GM12878 (cell line): ENCODE results near the gene PERCC1. TPM values are rescaled to one million over a fixed set of nuclear protein-coding genes. Genes with fewer than 3 reads are reported as not detected.

Source experiments
- ATAC-seq: fragments of 200-7000 bp; cut with Tn5 transposase; 3 replicates; pipeline ENCODE4 v1.9.1; 2020; ENCODE audit warnings: mild to moderate bottlenecking, moderate library complexity
- BruUV-seq: library from RNA; stranded (reverse); fragments of 400-500 nt; replicated peaks from 2 replicates; lab custom pipeline; 2021; lab: Mats Ljungman, UMichigan
- CTCF ChIA-PET: fragments of 300-600 bp; sonication (Branson Sonifier 250); formaldehyde crosslinking; extraction: SDS; loops from one replicate; lab custom pipeline; 2021; ENCODE audit warnings: inconsistent platforms; lab: Yijun Ruan, JAX
- POLR2A ChIA-PET: fragments of 350-600 bp; formaldehyde crosslinking; extraction: SDS; loops from one replicate; lab custom pipeline; 2021; ENCODE audit warnings: inconsistent platforms; lab: Charles Lee
- RAD21 ChIA-PET: fragments of 300-600 bp; sonication (Branson Sonifier 250); formaldehyde crosslinking; loops from one replicate; lab custom pipeline; 2023; ENCODE audit warnings: antibody characterized with exemption; ENCODE audit not compliant: unreplicated experiment; lab: Charles Lee
- SMC1A ChIA-PET: fragments of 300-600 bp; sonication (Branson Sonifier 250); formaldehyde crosslinking; loops from one replicate; lab custom pipeline; 2023; ENCODE audit not compliant: unreplicated experiment, uncharacterized antibody; lab: Charles Lee
- DNase-seq: peaks from one replicate; pipeline ENCODE4 v3.0.0-alpha.2; 2011; ENCODE audit warnings: low read depth, low spot score
- FAIRE-seq: peaks from 3 replicates; lab custom pipeline; 2011; peaks lifted over from hg19 to GRCh38; lab: Jason Lieb, UNC
- H2AFZ ChIP-seq: 2 replicates; pipeline ENCODE4 v1.6.0; 2011; ENCODE audit warnings: low read depth, low read length, control low read depth; ENCODE audit not compliant: control insufficient read depth
- H3K27ac ChIP-seq: 2 replicates; pipeline ENCODE4 v1.5.1; 2011; ENCODE audit warnings: control low read depth; ENCODE audit not compliant: control insufficient read depth, insufficient read depth
- H3K27me3 ChIP-seq, 2 experiments: replicated peaks in 1 of 2; 2 replicates each; pipeline versions ENCODE4 v1.6.0 to v1.6.1; 2011; ENCODE audit warnings: low read length in 1 of 2; ENCODE audit not compliant: control insufficient read depth in 2 of 2, insufficient read depth in 2 of 2
- H3K36me3 ChIP-seq, 2 experiments: 2 replicates each; pipeline ENCODE4 v1.5.1; 2011; ENCODE audit warnings: low read length in 1 of 2; ENCODE audit not compliant: control insufficient read depth in 2 of 2, insufficient read depth in 2 of 2
- H3K4me1 ChIP-seq: 2 replicates; pipeline ENCODE4 v1.6.1; 2011; ENCODE audit warnings: mild to moderate bottlenecking, low read length, moderate library complexity, mixed read lengths; ENCODE audit not compliant: control insufficient read depth, insufficient read depth
- H3K4me2 ChIP-seq: 2 replicates; pipeline ENCODE4 v1.6.0; 2011; ENCODE audit warnings: control low read depth; ENCODE audit not compliant: control insufficient read depth, insufficient read depth
- H3K4me3 ChIP-seq: fragments of 200-600 bp; sonication (generic); 2 replicates; pipeline ENCODE4 v1.5.1; 2016
- H3K79me2 ChIP-seq: 2 replicates; pipeline ENCODE4 v1.6.0; 2011; ENCODE audit warnings: low read length; ENCODE audit not compliant: control insufficient read depth, insufficient read depth
- H3K9ac ChIP-seq: 2 replicates; pipeline ENCODE4 v1.8.0; 2011; ENCODE audit warnings: low read length, control low read depth, mixed read lengths; ENCODE audit not compliant: control insufficient read depth, insufficient read depth
- H3K9me3 ChIP-seq: replicated peaks from 3 replicates; pipeline ENCODE4 v1.5.1; 2011; ENCODE audit warnings: mild to moderate bottlenecking, low read length; ENCODE audit not compliant: control insufficient read depth, insufficient read depth
- H4K20me1 ChIP-seq: 2 replicates; pipeline ENCODE4 v1.6.0; 2011; ENCODE audit not compliant: control insufficient read depth, insufficient read depth
- BACH1 ChIP-seq: fragments of 450-650 bp; IDR thresholded peaks from 2 replicates; pipeline ENCODE4 v1.6.1; 2017; ENCODE audit warnings: mild to moderate bottlenecking, borderline replicate concordance
- CHD2 ChIP-seq: IDR thresholded peaks from 2 replicates; pipeline ENCODE4 v1.6.1; 2011; ENCODE audit warnings: low read depth, low read length, improper control_type of control experiment, borderline replicate concordance
- KDM1A ChIP-seq: fragments of 200-600 bp; sonication (generic); IDR thresholded peaks from 2 replicates; pipeline ENCODE4 v1.6.1; 2016; ENCODE audit warnings: borderline replicate concordance
- NKRF ChIP-seq: fragments of 450-650 bp; conservative IDR thresholded peaks from 2 replicates; pipeline ENCODE4 v1.6.1; 2017; ENCODE audit warnings: mild to moderate bottlenecking, moderate library complexity
- PML ChIP-seq: IDR thresholded peaks from 2 replicates; pipeline ENCODE4 v1.6.1; 2012; ENCODE audit warnings: low read length, inconsistent platforms
- RAD51 ChIP-seq: fragments of 450-650 bp; IDR thresholded peaks from 2 replicates; pipeline ENCODE4 v1.6.1; 2016; ENCODE audit warnings: moderate library complexity, mild to moderate bottlenecking, inconsistent platforms
- RUNX3 ChIP-seq: IDR thresholded peaks from 2 replicates; pipeline ENCODE4 v1.6.1; 2012; ENCODE audit warnings: low read length, inconsistent platforms
- SMAD5 ChIP-seq: IDR thresholded peaks from 2 replicates; pipeline ENCODE4 v1.6.1; 2016; ENCODE audit warnings: antibody characterized with exemption, low read depth
- SP1 ChIP-seq: IDR thresholded peaks from one replicate; pipeline ENCODE4 v1.6.1; 2011; ENCODE audit warnings: low read depth, low read length
- SRF ChIP-seq, 2 experiments: IDR thresholded peaks; 2 replicates each; pipeline ENCODE4 v1.6.1; 2011; ENCODE audit warnings: low read depth in 2 of 2, low read length in 2 of 2, mild to moderate bottlenecking in 1 of 2, moderate library complexity in 1 of 2
- TAF1 ChIP-seq: IDR thresholded peaks from 2 replicates; pipeline ENCODE4 v1.6.1; 2011; ENCODE audit warnings: mild to moderate bottlenecking, low read depth, low read length, borderline replicate concordance
- TCF12 ChIP-seq: IDR thresholded peaks from 2 replicates; pipeline ENCODE4 v1.6.1; 2011; ENCODE audit warnings: low read depth, mild to moderate bottlenecking, low read length
- USF2 ChIP-seq: IDR thresholded peaks from 2 replicates; pipeline ENCODE4 v1.6.1; 2011; ENCODE audit warnings: low read depth, low read length, improper control_type of control experiment, borderline replicate concordance
- ZNF274 ChIP-seq: IDR thresholded peaks from one replicate; pipeline ENCODE4 v1.8.0; 2011; ENCODE audit not compliant: insufficient read length, insufficient read depth
- WGBS: methylation state at CpG from one replicate; pipeline ENCODE4 v1.1.6; 2016; ENCODE audit warnings: low lambda C conversion rate; ENCODE audit not compliant: insufficient replicate concordance, insufficient coverage; ENCODE audit errors: missing lambda C conversion rate; 5-methylcytosine and 5-hydroxymethylcytosine counted together
- in situ Hi-C: fragments of 300-500 bp; cut with MboI; formaldehyde crosslinking; loops from 9 replicates; pipeline ENCODE4 v1.14.3; 2018; ENCODE audit warnings: mixed read lengths
- intact Hi-C: fragments of 100-400 bp; cut with micrococcal nuclease; formaldehyde crosslinking; loops from one replicate; pipeline ENCODE4 v1.14.2; 2022; ENCODE audit not compliant: unreplicated experiment
- polyA plus RNA-seq, 11 experiments: library from polyadenylated mRNA; depleted of rRNA in 4 of 11; unstranded in 6 of 11; stranded (reverse) in 5 of 11; fragments of >200 nt; fragmentation: Nextera tagmentation in 4 of 11; fragmentation: Illumina TruSeq in 1 of 11; extraction: Ambion mirVana in 4 of 11; extraction: Trizol in 1 of 11; gene quantifications; 1 replicate in 1 of 11; 2 replicates in 10 of 11; pipeline versions ENCODE4 v1.2.1 to v1.2.3, GENCODE V29; 2011 to 2016; ENCODE audit warnings: inconsistent platforms in 2 of 11, missing spikeins in 2 of 11, low read depth in 1 of 11
- total RNA-seq, 4 experiments: library from RNA; depleted of rRNA in 3 of 4; stranded (reverse); fragments of >200 nt in 3 of 4; fragmentation: Illumina TruSeq in 1 of 4; extraction: Trizol in 1 of 4; gene quantifications; 2 replicates each; pipeline versions ENCODE4 v1.2.1 to v1.2.3, GENCODE V29; 2013 to 2021
- TF ChIP-seq, protein P1 (sequence below): fragments of 450-650 bp; IDR thresholded peaks from 2 replicates; pipeline ENCODE4 v1.6.1; 2017; ENCODE audit warnings: borderline replicate concordance
- TF ChIP-seq, protein P2 (sequence below): fragments of 450-650 bp; IDR thresholded peaks from 2 replicates; pipeline ENCODE4 v1.6.1; 2017; ENCODE audit warnings: mild to moderate bottlenecking, low read depth, inconsistent platforms; ENCODE audit not compliant: poor library complexity, severe bottlenecking
- TF ChIP-seq, protein P3 (sequence below): IDR thresholded peaks from 2 replicates; pipeline ENCODE4 v1.6.1; 2012; ENCODE audit warnings: low read depth, low read length, improper control_type of control experiment

The PERCC1 gene
- total and polyA plus RNA-seq, 10 of the 15 experiments (the other 5 are each of a cell fraction or from before 2014, with no cell fraction given): not detected

GRCh38 chr16:1474796-1475551, 44.1 kb downstream of the PERCC1 start, which contains the start of gene CLCN7:
CLCN7 (minus strand) TSS chr16:1475028; CDS start chr16:1474974, 54 bp downstream.
- H3K4me2 ChIP-seq: peak within 1 kb of the TSS; percentile 97
- under 1% methylated on average over 92 of the region's 99 CpGs for WGBS
- ChIA-PET RAD21 (no interaction called here), CTCF (no interaction called here), SMC1A (no interaction called here), POLR2A (no interaction called here)
- H3K9ac ChIP-seq: peak within 1 kb of the TSS; percentile 85
- in situ Hi-C loops (no loop called here), intact Hi-C loops (loop anchor here (5.0 kb wide), 1 partner anchor 53 kb away; the partner anchor contains the start of gene UQCC4)
- H3K9me3 ChIP-seq: no peaks in the 10 kb centered on the region
- FAIRE-seq (peak; percentile 49), ATAC-seq (peak; percentile 83), DNase-seq (no peak)
- H3K4me1 ChIP-seq: peaks cover 20% of the 10 kb centered on the region
- peak within 1 kb of the TSS; percentile 80 for H2AFZ ChIP-seq
- no peaks in the 10 kb centered on the region for H4K20me1 ChIP-seq
- H3K36me3 ChIP-seq: no peaks in the 10 kb centered on the region
- no peaks in the 10 kb centered on the region for H3K27me3 ChIP-seq
- H3K27ac ChIP-seq: peak within 1 kb of the TSS; percentile 96
- TSS peak; percentile 90 for BruUV-seq
- peaks cover 40% of the 10 kb centered on the region for H3K79me2 ChIP-seq
- peak within 1 kb of the TSS; percentile 93 for H3K4me3 ChIP-seq
- TF ChIP-seq RUNX3 (no peak), RAD51 (peak; percentile 99), ZNF274 (no peak), PML (peak; percentile 84), NKRF (peak; percentile 98), KDM1A (no peak), SMAD5 (no peak), TCF12 (0 out of 2 replicates have a peak, but pooled peaks have one; percentile 51), BACH1 (peak; percentile 86), SRF (IDR thresholded peaks at IDR 0.05; ENCODE audit: low read depth in 2 of 2, low read length in 2 of 2) (peak in 1 of 2 experiments; percentile 59; a peak in 1 of 4 replicates), SP1 (no peak), TAF1 (peak; percentile 68; the same call in 1 of the 2 replicates), CHD2 (peak; percentile 52), USF2 (peak; percentile 99)
- TF ChIP-seq, protein P1, sequence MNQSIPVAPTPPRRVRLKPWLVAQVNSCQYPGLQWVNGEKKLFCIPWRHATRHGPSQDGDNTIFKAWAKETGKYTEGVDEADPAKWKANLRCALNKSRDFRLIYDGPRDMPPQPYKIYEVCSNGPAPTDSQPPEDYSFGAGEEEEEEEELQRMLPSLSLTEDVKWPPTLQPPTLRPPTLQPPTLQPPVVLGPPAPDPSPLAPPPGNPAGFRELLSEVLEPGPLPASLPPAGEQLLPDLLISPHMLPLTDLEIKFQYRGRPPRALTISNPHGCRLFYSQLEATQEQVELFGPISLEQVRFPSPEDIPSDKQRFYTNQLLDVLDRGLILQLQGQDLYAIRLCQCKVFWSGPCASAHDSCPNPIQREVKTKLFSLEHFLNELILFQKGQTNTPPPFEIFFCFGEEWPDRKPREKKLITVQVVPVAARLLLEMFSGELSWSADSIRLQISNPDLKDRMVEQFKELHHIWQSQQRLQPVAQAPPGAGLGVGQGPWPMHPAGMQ: no peak
- TF ChIP-seq, protein P2, sequence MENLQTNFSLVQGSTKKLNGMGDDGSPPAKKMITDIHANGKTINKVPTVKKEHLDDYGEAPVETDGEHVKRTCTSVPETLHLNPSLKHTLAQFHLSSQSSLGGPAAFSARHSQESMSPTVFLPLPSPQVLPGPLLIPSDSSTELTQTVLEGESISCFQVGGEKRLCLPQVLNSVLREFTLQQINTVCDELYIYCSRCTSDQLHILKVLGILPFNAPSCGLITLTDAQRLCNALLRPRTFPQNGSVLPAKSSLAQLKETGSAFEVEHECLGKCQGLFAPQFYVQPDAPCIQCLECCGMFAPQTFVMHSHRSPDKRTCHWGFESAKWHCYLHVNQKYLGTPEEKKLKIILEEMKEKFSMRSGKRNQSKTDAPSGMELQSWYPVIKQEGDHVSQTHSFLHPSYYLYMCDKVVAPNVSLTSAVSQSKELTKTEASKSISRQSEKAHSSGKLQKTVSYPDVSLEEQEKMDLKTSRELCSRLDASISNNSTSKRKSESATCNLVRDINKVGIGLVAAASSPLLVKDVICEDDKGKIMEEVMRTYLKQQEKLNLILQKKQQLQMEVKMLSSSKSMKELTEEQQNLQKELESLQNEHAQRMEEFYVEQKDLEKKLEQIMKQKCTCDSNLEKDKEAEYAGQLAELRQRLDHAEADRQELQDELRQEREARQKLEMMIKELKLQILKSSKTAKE: no peak
- TF ChIP-seq, protein P3, sequence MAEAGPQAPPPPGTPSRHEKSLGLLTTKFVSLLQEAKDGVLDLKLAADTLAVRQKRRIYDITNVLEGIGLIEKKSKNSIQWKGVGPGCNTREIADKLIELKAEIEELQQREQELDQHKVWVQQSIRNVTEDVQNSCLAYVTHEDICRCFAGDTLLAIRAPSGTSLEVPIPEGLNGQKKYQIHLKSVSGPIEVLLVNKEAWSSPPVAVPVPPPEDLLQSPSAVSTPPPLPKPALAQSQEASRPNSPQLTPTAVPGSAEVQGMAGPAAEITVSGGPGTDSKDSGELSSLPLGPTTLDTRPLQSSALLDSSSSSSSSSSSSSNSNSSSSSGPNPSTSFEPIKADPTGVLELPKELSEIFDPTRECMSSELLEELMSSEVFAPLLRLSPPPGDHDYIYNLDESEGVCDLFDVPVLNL: peak; percentile 12; the same call in 1 of the 2 replicates
